SK-N-SH (cell line): ENCODE data around the gene CLDN9. TPM values are rescaled to one million over a fixed set of nuclear protein-coding genes. Genes with fewer than 3 reads are reported as not detected.

ENCODE experiments used
- CTCF ChIA-PET: fragments of 300-600, 350-600 bp; formaldehyde crosslinking; extraction: SDS; loops from one replicate; lab custom pipeline; 2021; lab: Yijun Ruan, JAX
- POLR2A ChIA-PET: fragments of 350-600 bp; sonication (Branson Sonifier 250); formaldehyde crosslinking; extraction: SDS; loops from one replicate; lab custom pipeline; 2020; ENCODE audit warnings: antibody characterized with exemption, inconsistent platforms; lab: Yijun Ruan, JAX
- DNase-seq: peaks from one replicate; pipeline ENCODE4 v3.0.0; 2012
- H2AFZ ChIP-seq: fragments of 200-600 bp; sonication (generic); 2 replicates; pipeline ENCODE4 v1.8.1; 2016; ENCODE audit warnings: antibody characterized with exemption, mild to moderate bottlenecking, low read depth
- H3F3A ChIP-seq: fragments of 200-600 bp; sonication (generic); replicated peaks from 2 replicates; pipeline ENCODE3; 2016; ENCODE audit warnings: antibody characterized with exemption, mild to moderate bottlenecking; ENCODE audit not compliant: insufficient read depth
- H3K27ac ChIP-seq, 2 experiments: fragments of 200-500 bp in 1 of 2; fragments of 200-600 bp in 1 of 2; sonication (Bioruptor generic) in 1 of 2; sonication (generic), shearing (Covaris generic) in 1 of 2; 2 replicates each; pipeline versions ENCODE4 v1.5.1 to v1.6.1; 2014 to 2016; ENCODE audit warnings: low read depth in 2 of 2, inconsistent platforms in 1 of 2, low read length in 1 of 2, mild to moderate bottlenecking in 1 of 2, mixed read lengths in 1 of 2
- H3K27me3 ChIP-seq: fragments of 200-600 bp; sonication (generic), shearing (Covaris generic); 2 replicates; pipeline ENCODE4 v1.6.1; 2016; ENCODE audit warnings: mixed run types; ENCODE audit not compliant: insufficient read depth
- H3K36me3 ChIP-seq, 2 experiments: fragments of 200-500 bp in 1 of 2; fragments of 200-600 bp in 1 of 2; sonication (Bioruptor generic) in 1 of 2; sonication (generic) in 1 of 2; replicated peaks in 1 of 2; 2 replicates each; pipeline versions ENCODE3 to v1.5.1; 2014 to 2016; ENCODE audit warnings: low read length in 1 of 2, mild to moderate bottlenecking in 1 of 2; ENCODE audit not compliant: insufficient read depth in 2 of 2, control insufficient read depth in 1 of 2
- H3K4me1 ChIP-seq, 2 experiments: fragments of 200-500 bp in 1 of 2; fragments of 200-600 bp in 1 of 2; sonication (Bioruptor generic) in 1 of 2; sonication (generic), shearing (Covaris generic) in 1 of 2; 2 replicates each; pipeline versions ENCODE4 v1.5.1 to v1.6.1; 2014 to 2016; ENCODE audit warnings: low read depth in 1 of 2, low read length in 1 of 2, mixed run types in 1 of 2; ENCODE audit not compliant: insufficient read depth in 2 of 2, control insufficient read depth in 1 of 2
- H3K4me2 ChIP-seq: fragments of 200-600 bp; sonication (generic), shearing (Covaris generic); 2 replicates; pipeline ENCODE4 v1.6.1; 2017; ENCODE audit warnings: mixed run types
- H3K4me3 ChIP-seq, 2 experiments: fragments of 200-500 bp in 1 of 2; fragments of 200-600 bp in 1 of 2; sonication (Bioruptor generic) in 1 of 2; sonication (generic), shearing (Covaris generic) in 1 of 2; 2 replicates each; pipeline versions ENCODE4 v1.5.1 to v1.8.1; 2014 to 2016; ENCODE audit warnings: low read depth in 2 of 2, inconsistent platforms in 1 of 2, low read length in 1 of 2, mild to moderate bottlenecking in 1 of 2, mixed read lengths in 1 of 2, moderate library complexity in 1 of 2
- H3K79me2 ChIP-seq: fragments of 200-600 bp; sonication (generic); 2 replicates; pipeline ENCODE4 v1.8.1; 2017; ENCODE audit warnings: mild to moderate bottlenecking; ENCODE audit not compliant: insufficient read depth
- H3K9ac ChIP-seq: fragments of 200-600 bp; sonication (generic); 2 replicates; pipeline ENCODE4 v1.6.1; 2017; ENCODE audit warnings: mixed run types
- H3K9me2 ChIP-seq: fragments of 200-600 bp; sonication (generic); 2 replicates; pipeline ENCODE4 v1.6.1; 2017; ENCODE audit warnings: mixed run types
- H3K9me3 ChIP-seq: fragments of 200-600 bp; sonication (generic); 2 replicates; pipeline ENCODE4 v1.6.1; 2017; ENCODE audit warnings: mixed run types, mild to moderate bottlenecking, moderate library complexity
- H4K20me1 ChIP-seq: fragments of 200-600 bp; sonication (generic); 2 replicates; pipeline ENCODE4 v1.6.1; 2017; ENCODE audit warnings: mild to moderate bottlenecking, mixed run types; ENCODE audit not compliant: insufficient read depth
- ELF1 ChIP-seq: IDR thresholded peaks from 2 replicates; pipeline ENCODE4 v1.4.0; 2012
- EP300 ChIP-seq, 2 experiments: IDR thresholded peaks; 2 replicates each; pipeline versions ENCODE4 v1.4.0 to v1.6.1; 2012; ENCODE audit warnings: borderline replicate concordance in 1 of 2, low read depth in 1 of 2, low read length in 1 of 2
- FOXJ3 ChIP-seq: sonication (generic); formaldehyde crosslinking; IDR thresholded peaks from 2 replicates; pipeline ENCODE4 v1.5.1; 2020; ENCODE audit warnings: mild to moderate bottlenecking, missing genetic modification reagents
- GATA2 ChIP-seq: sonication (generic); formaldehyde crosslinking; IDR thresholded peaks from 2 replicates; pipeline ENCODE4 v1.5.0; 2020; ENCODE audit warnings: mild to moderate bottlenecking, missing genetic modification reagents
- JUND ChIP-seq: IDR thresholded peaks from 2 replicates; pipeline ENCODE4 v1.4.0; 2012
- MXI1 ChIP-seq: IDR thresholded peaks from 2 replicates; pipeline ENCODE4 v1.6.1; 2012; ENCODE audit warnings: mild to moderate bottlenecking, low read depth, low read length, improper control_type of control experiment
- NRF1 ChIP-seq: IDR thresholded peaks from 2 replicates; pipeline ENCODE4 v1.6.1; 2012; ENCODE audit warnings: low read depth, mild to moderate bottlenecking, low read length
- POLR2AphosphoS5 ChIP-seq: IDR thresholded peaks from 2 replicates; pipeline ENCODE4 v1.6.1; 2012; ENCODE audit warnings: low read depth, low read length
- RAD21 ChIP-seq: IDR thresholded peaks from 2 replicates; pipeline ENCODE4 v1.6.1; 2012; ENCODE audit warnings: mild to moderate bottlenecking, low read length
- RCOR1 ChIP-seq: fragments of 150-350 bp; IDR thresholded peaks from 2 replicates; pipeline ENCODE4 v1.6.1; 2017; ENCODE audit warnings: antibody characterized with exemption, low read length
- RXRA ChIP-seq: IDR thresholded peaks from 2 replicates; pipeline ENCODE4 v1.4.0; 2012; ENCODE audit warnings: low read depth, mild to moderate bottlenecking, borderline replicate concordance
- SIN3A ChIP-seq: IDR thresholded peaks from 2 replicates; pipeline ENCODE4 v1.6.1; 2012; ENCODE audit warnings: low read depth, mild to moderate bottlenecking, low read length, moderate library complexity, borderline replicate concordance
- TEAD4 ChIP-seq: IDR thresholded peaks from 2 replicates; pipeline ENCODE4 v1.4.0; 2012; ENCODE audit warnings: mild to moderate bottlenecking, borderline replicate concordance; ENCODE audit not compliant: insufficient read depth
- YY1 ChIP-seq: IDR thresholded peaks from 2 replicates; pipeline ENCODE4 v1.4.0; 2012; ENCODE audit warnings: low read depth, mild to moderate bottlenecking
- WGBS: methylation state at CpG from one replicate; pipeline ENCODE4 v1.1.6; 2017; ENCODE audit warnings: low lambda C conversion rate; 5-methylcytosine and 5-hydroxymethylcytosine counted together
- polyA plus RNA-seq, 3 experiments: library from polyadenylated mRNA; depleted of rRNA; stranded (reverse); fragments of >200 nt; gene quantifications; 2 replicates each; pipeline ENCODE4 v1.2.3, GENCODE V29; 2012
- TF ChIP-seq, protein P1 (sequence below): fragments of 200-600 bp; sonication (generic); IDR thresholded peaks from 2 replicates; pipeline ENCODE4 v1.6.1; 2017; ENCODE audit warnings: antibody characterized with exemption, mild to moderate bottlenecking, moderate library complexity
- TF ChIP-seq, protein P2 (sequence below): IDR thresholded peaks from 2 replicates; pipeline ENCODE4 v1.6.1; 2012; ENCODE audit warnings: mild to moderate bottlenecking, low read depth, low read length, moderate library complexity
- TF ChIP-seq, protein P3 (sequence below): IDR thresholded peaks from 2 replicates; pipeline ENCODE4 v1.4.0; 2012; ENCODE audit warnings: low read depth, borderline replicate concordance

Gene CLDN9
- polyA plus RNA-seq, 1 of the 3 experiments (the other 2 are of a cell fraction), result 0.08 TPM

DNA sequence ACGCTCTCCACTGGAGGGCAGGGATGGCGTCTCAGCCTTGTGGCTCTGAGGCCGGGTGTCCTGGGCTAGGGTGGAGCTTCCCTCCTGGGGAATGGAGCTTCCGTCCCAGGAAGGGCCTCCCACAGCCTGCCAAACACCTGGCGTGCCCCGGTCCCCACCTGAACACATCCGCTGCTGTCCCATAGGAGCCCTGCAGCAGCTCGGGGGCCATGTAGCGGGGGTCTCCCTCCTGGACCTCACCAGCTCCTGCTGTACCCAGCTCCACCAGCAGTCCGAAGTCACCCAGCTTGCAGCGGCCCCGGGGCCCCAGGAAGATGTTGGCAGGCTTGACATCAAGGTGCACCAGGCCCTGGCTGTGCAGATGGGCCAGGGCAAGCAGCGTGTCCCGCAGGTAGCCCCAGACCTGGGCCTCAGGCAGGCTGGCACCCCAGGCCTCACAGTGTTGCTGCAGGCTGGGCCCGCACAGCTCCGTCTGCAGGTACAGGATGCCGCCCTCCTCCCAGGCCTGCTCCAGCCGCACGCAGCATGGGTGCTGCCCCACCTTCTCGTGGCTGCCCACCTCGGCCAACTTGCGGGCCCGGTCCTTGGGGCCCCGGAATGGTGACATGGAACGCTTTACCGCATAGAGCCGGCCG lies 37.4 kb upstream of the CLDN9 start:
- Histone ChIP-seq H3K79me2 (peaks cover 13% of the 10 kb centered on the region; the same call in 1 of the 2 replicates), H3K27ac (no peak overlapping the region), H3K9me2 (no peaks in the 10 kb centered on the region), H3K27me3 (no peaks in the 10 kb centered on the region), H2AFZ (no peak overlapping the region), H3F3A (peaks cover 8% of the 10 kb centered on the region), H3K4me3 (no peak overlapping the region), H4K20me1 (peaks cover 28% of the 10 kb centered on the region; the same call in 1 of the 2 replicates), H3K9ac (no peak overlapping the region), H3K9me3 (no peaks in the 10 kb centered on the region), H3K4me2 (no peak overlapping the region), H3K4me1 (peaks cover 0 to 34% of the 10 kb centered on the region in 2 experiments; a peak in 1 of 4 replicates), H3K36me3 (no peaks in the 10 kb centered on the region)
- 94% methylated on average over 7 of the region's 28 CpGs for WGBS
- DNase-seq, result no peak
- TF ChIP-seq SIN3A, result no peak
- TF ChIP-seq NRF1, result no peak
- no peak for TF ChIP-seq RXRA
- TF ChIP-seq, protein P1, sequence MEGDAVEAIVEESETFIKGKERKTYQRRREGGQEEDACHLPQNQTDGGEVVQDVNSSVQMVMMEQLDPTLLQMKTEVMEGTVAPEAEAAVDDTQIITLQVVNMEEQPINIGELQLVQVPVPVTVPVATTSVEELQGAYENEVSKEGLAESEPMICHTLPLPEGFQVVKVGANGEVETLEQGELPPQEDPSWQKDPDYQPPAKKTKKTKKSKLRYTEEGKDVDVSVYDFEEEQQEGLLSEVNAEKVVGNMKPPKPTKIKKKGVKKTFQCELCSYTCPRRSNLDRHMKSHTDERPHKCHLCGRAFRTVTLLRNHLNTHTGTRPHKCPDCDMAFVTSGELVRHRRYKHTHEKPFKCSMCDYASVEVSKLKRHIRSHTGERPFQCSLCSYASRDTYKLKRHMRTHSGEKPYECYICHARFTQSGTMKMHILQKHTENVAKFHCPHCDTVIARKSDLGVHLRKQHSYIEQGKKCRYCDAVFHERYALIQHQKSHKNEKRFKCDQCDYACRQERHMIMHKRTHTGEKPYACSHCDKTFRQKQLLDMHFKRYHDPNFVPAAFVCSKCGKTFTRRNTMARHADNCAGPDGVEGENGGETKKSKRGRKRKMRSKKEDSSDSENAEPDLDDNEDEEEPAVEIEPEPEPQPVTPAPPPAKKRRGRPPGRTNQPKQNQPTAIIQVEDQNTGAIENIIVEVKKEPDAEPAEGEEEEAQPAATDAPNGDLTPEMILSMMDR, result no peak
- TF ChIP-seq MXI1, result no peak
- ChIA-PET POLR2A (no interaction called here), CTCF (interaction anchor here (0.8 to 1.6 kb wide), 4 partner anchors 11 to 58 kb away, joined by 3 to 6 read pairs (median 3); partner anchors contain the start of gene KREMEN2)

DNA sequence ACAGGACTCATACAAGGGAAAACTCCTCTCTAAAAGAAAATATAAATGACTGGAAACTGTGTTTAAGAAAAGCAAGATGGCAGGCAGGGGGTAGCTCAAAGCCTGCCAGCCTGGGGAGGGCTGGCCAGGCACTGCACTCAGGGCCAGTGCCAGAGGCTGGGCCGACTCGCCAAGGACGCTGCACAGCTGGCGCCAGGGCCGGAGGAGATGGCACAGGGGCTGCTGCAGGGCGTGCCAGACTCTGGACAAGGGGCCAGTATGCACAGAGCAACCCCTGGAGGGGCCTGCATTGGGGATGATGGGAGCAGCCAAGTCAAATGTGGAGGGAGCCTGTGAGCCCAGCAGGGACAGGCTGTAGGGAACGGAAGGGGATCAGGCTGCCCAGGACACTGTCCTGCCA lies 36.5 kb upstream of the CLDN9 start:
- H3K36me3 ChIP-seq, result no peaks in the 10 kb centered on the region
- no peak overlapping the region for H3K9ac ChIP-seq
- H3K4me2 ChIP-seq, result no peak overlapping the region
- peaks cover 3% of the 10 kb centered on the region for H3F3A ChIP-seq
- no peak overlapping the region for H3K27ac ChIP-seq
- WGBS, result 100% methylated on average over 6 of the region's 7 CpGs
- no peak overlapping the region for H3K4me3 ChIP-seq
- POLR2A ChIA-PET, result no interaction called here
- peaks cover 4 to 28% of the 10 kb centered on the region in 2 experiments; a peak in 2 of 4 replicates for H3K4me1 ChIP-seq
- H3K27me3 ChIP-seq, result no peaks in the 10 kb centered on the region
- no peaks in the 10 kb centered on the region for H3K9me2 ChIP-seq
- H3K79me2 ChIP-seq, result peaks cover 16% of the 10 kb centered on the region; the same call in 1 of the 2 replicates
- no peak for DNase-seq
- CTCF ChIA-PET, result interaction anchor here (0.7 to 0.9 kb wide), 3 partner anchors 12 to 57 kb away, joined by 3 read pairs; partner anchors contain the start of gene KREMEN2
- no peaks in the 10 kb centered on the region for H3K9me3 ChIP-seq
- no peak overlapping the region for H2AFZ ChIP-seq
- peaks cover 19% of the 10 kb centered on the region; the same call in 1 of the 2 replicates for H4K20me1 ChIP-seq
- TF ChIP-seq ELF1 (no peak), TEAD4 (no peak), POLR2AphosphoS5 (no peak), GATA2 (CRISPR knock-in tag) (no peak), YY1 (no peak), EP300 (IDR thresholded peaks at IDR 0.05; ENCODE audit: borderline replicate concordance in 1 of 2, low read depth in 1 of 2, low read length in 1 of 2) (no peak), RAD21 (no peak), NRF1 (no peak), JUND (no peak), FOXJ3 (no peak), RCOR1 (no peak)
- TF ChIP-seq, protein P2, sequence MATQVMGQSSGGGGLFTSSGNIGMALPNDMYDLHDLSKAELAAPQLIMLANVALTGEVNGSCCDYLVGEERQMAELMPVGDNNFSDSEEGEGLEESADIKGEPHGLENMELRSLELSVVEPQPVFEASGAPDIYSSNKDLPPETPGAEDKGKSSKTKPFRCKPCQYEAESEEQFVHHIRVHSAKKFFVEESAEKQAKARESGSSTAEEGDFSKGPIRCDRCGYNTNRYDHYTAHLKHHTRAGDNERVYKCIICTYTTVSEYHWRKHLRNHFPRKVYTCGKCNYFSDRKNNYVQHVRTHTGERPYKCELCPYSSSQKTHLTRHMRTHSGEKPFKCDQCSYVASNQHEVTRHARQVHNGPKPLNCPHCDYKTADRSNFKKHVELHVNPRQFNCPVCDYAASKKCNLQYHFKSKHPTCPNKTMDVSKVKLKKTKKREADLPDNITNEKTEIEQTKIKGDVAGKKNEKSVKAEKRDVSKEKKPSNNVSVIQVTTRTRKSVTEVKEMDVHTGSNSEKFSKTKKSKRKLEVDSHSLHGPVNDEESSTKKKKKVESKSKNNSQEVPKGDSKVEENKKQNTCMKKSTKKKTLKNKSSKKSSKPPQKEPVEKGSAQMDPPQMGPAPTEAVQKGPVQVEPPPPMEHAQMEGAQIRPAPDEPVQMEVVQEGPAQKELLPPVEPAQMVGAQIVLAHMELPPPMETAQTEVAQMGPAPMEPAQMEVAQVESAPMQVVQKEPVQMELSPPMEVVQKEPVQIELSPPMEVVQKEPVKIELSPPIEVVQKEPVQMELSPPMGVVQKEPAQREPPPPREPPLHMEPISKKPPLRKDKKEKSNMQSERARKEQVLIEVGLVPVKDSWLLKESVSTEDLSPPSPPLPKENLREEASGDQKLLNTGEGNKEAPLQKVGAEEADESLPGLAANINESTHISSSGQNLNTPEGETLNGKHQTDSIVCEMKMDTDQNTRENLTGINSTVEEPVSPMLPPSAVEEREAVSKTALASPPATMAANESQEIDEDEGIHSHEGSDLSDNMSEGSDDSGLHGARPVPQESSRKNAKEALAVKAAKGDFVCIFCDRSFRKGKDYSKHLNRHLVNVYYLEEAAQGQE, result no peak
- TF ChIP-seq, protein P3, sequence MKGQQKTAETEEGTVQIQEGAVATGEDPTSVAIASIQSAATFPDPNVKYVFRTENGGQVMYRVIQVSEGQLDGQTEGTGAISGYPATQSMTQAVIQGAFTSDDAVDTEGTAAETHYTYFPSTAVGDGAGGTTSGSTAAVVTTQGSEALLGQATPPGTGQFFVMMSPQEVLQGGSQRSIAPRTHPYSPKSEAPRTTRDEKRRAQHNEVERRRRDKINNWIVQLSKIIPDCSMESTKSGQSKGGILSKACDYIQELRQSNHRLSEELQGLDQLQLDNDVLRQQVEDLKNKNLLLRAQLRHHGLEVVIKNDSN, result no peak
